ENCODE data around the gene RPS15. TPM values are rescaled to one million over a fixed set of nuclear protein-coding genes. Genes with fewer than 3 reads are reported as not detected.
A peak's percentile ranks its signal among the peaks of the same experiment; 100 is the strongest.

The RPS15 gene
- total and polyA plus RNA-seq, 9 of the 15 experiments (the other 6 are each of a cell fraction or from before 2014, with no cell fraction given), result 605 to 2,791 (median 957) TPM

- TF ChIP-seq CREB3L1 (IDR thresholded peaks at IDR 0.05; ENCODE audit: borderline replicate concordance, low read depth) (peak; percentile 91), KDM4B (IDR thresholded peaks at IDR 0.05; ENCODE audit: borderline replicate concordance in 2 of 2, low read depth in 1 of 2) (peak in 1 of 2 experiments; percentile 76; a peak in 2 of 4 replicates), ZNF449 (CRISPR knock-in tag; IDR thresholded peaks at IDR 0.05) (no peak), PCBP2 (IDR thresholded peaks at IDR 0.05; ENCODE audit: low read depth, low read length, poor library complexity, severe bottlenecking) (no peak), SREBF2 (CRISPR knock-in tag; IDR thresholded peaks at IDR 0.05) (no peak), HDAC3 (IDR thresholded peaks at IDR 0.05; ENCODE audit: borderline replicate concordance, partially characterized antibody) (no peak), POU5F1 (IDR thresholded peaks at IDR 0.05; ENCODE audit: borderline replicate concordance, low read depth, low read length, partially characterized antibody) (no peak), TAF9B (IDR thresholded peaks at IDR 0.05; ENCODE audit: partially characterized antibody) (peak; percentile 100), ZNF830 (CRISPR knock-in tag; IDR thresholded peaks at IDR 0.05) (peak; percentile 93; the same call in 1 of the 2 replicates), ELF1 (tag; IDR thresholded peaks at IDR 0.05) (peak; percentile 94), BRD9 (IDR thresholded peaks at IDR 0.05; ENCODE audit: low read depth, partially characterized antibody) (peak; percentile 99), CBX2 (IDR thresholded peaks at IDR 0.05; ENCODE audit: insufficient read depth, low read length, poor library complexity, severe bottlenecking) (no peak), ZNF436 (CRISPR knock-in tag; IDR thresholded peaks at IDR 0.05) (no peak), FOXJ3 (CRISPR knock-in tag; IDR thresholded peaks at IDR 0.05) (no peak), KDM5B (IDR thresholded peaks at IDR 0.05; ENCODE audit: insufficient replicate concordance, low read depth, low read length) (peak; percentile 99), VEZF1 (CRISPR knock-in tag; IDR thresholded peaks at IDR 0.05) (peak; percentile 40), NR2F6 (CRISPR knock-in tag; IDR thresholded peaks at IDR 0.05) (no peak), XRCC3 (IDR thresholded peaks at IDR 0.05) (no peak), FOXO4 (CRISPR knock-in tag; IDR thresholded peaks at IDR 0.05) (no peak), CBFA2T2 (conservative IDR thresholded peaks at IDR 0.05) (no peak), ZNF668 (CRISPR knock-in tag; IDR thresholded peaks at IDR 0.05) (no peak)
Observed at GRCh38 chr19:1438035-1438932, at the start of gene RPS15 (continued).

Measured in K562 (cell line).